H1 (cell line): Measurements from ENCODE around the gene PDZRN3. TPM values are rescaled to one million over a fixed set of nuclear protein-coding genes. Genes with fewer than 3 reads are reported as not detected.

Source experiments
- CTCF ChIA-PET: fragments of 300-600 bp; sonication (Branson Sonifier 250); formaldehyde crosslinking; loops from one replicate; lab custom pipeline; 2021; ENCODE audit not compliant: partially characterized antibody; lab: Charles Lee
- POLR2A ChIA-PET: fragments of 300-600 bp; sonication (Branson Sonifier 250); formaldehyde crosslinking; loops from one replicate; lab custom pipeline; 2021; ENCODE audit warnings: inconsistent platforms; ENCODE audit not compliant: partially characterized antibody; lab: Charles Lee
- DNase-seq, 2 experiments: peaks; one replicate each; pipeline versions ENCODE4 v3.0.0 to v3.0.0-alpha.2; 2010 to 2022; ENCODE audit warnings: low spot score in 2 of 2, low read depth in 1 of 2, mixed read lengths in 1 of 2
- FAIRE-seq: peaks from 2 replicates; lab custom pipeline; 2011; peaks lifted over from hg19 to GRCh38; lab: Jason Lieb, UNC
- H2AFZ ChIP-seq: 2 replicates; pipeline ENCODE4 v1.8.1; 2012; ENCODE audit warnings: low read length, inconsistent platforms
- H2AK5ac ChIP-seq: 2 replicates; pipeline ENCODE4 v1.6.1; 2013; ENCODE audit warnings: low read depth, low read length
- H2BK120ac ChIP-seq: replicated peaks from 2 replicates; pipeline ENCODE3; 2013; ENCODE audit warnings: low read depth, low read length, inconsistent platforms
- H2BK12ac ChIP-seq: 2 replicates; pipeline ENCODE4 v1.6.1; 2013; ENCODE audit warnings: low read depth, low read length
- H2BK15ac ChIP-seq: 2 replicates; pipeline ENCODE4 v1.6.1; 2013; ENCODE audit warnings: low read length
- H2BK20ac ChIP-seq: 2 replicates; pipeline ENCODE4 v1.6.1; 2013; ENCODE audit warnings: low read length
- H2BK5ac ChIP-seq: 2 replicates; pipeline ENCODE4 v1.6.1; 2013; ENCODE audit warnings: low read depth, low read length
- H3K14ac ChIP-seq: 2 replicates; pipeline ENCODE4 v1.6.1; 2013; ENCODE audit warnings: inconsistent platforms; ENCODE audit not compliant: insufficient read length
- H3K18ac ChIP-seq: 2 replicates; pipeline ENCODE4 v1.6.1; 2013; ENCODE audit warnings: low read length; ENCODE audit errors: extremely low read depth
- H3K23ac ChIP-seq: 2 replicates; pipeline ENCODE4 v1.6.1; 2013; ENCODE audit warnings: inconsistent platforms; ENCODE audit not compliant: insufficient read length
- H3K23me2 ChIP-seq: 2 replicates; pipeline ENCODE4 v1.6.1; 2013; ENCODE audit warnings: low read depth, low read length
- H3K27ac ChIP-seq: 2 replicates; pipeline ENCODE4 v1.6.1; 2011; ENCODE audit warnings: low read depth, low read length, inconsistent platforms
- H3K27me3 ChIP-seq, 4 experiments: replicated peaks in 1 of 4; 1 replicate in 1 of 4; 2 replicates in 3 of 4; pipeline versions ENCODE4 v1.6.1 to v1.8.1; 2011 to 2013; ENCODE audit warnings: low read length in 3 of 4, mild to moderate bottlenecking in 3 of 4, inconsistent platforms in 2 of 4, mixed read lengths in 2 of 4, moderate library complexity in 1 of 4; ENCODE audit not compliant: control insufficient read depth in 3 of 4, insufficient read depth in 3 of 4; ENCODE audit errors: extremely low read depth in 1 of 4
- H3K36me3 ChIP-seq, 4 experiments: 2 replicates each; pipeline versions ENCODE4 v1.6.1 to v1.8.1; 2011 to 2013; ENCODE audit warnings: mild to moderate bottlenecking in 4 of 4, low read length in 3 of 4, moderate library complexity in 2 of 4, control low read depth in 1 of 4, inconsistent platforms in 1 of 4; ENCODE audit not compliant: insufficient read depth in 4 of 4, control insufficient read depth in 2 of 4
- H3K4ac ChIP-seq: replicated peaks from 2 replicates; pipeline ENCODE3; 2013; ENCODE audit warnings: low read length, low read depth, mixed read lengths, inconsistent platforms; ENCODE audit not compliant: insufficient read length
- H3K4me1 ChIP-seq, 4 experiments: replicated peaks in 1 of 4; 1 replicate in 1 of 4; 2 replicates in 3 of 4; pipeline versions ENCODE4 v1.6.1 to v1.8.1; 2011 to 2013; ENCODE audit warnings: low read length in 3 of 4, inconsistent platforms in 2 of 4, mixed read lengths in 1 of 4; ENCODE audit not compliant: insufficient read depth in 4 of 4, control insufficient read depth in 3 of 4
- H3K4me2 ChIP-seq, 2 experiments: 2 replicates each; pipeline versions ENCODE4 v1.6.1 to v1.8.1; 2011 to 2013; ENCODE audit warnings: low read depth in 2 of 2, low read length in 2 of 2, control low read depth in 1 of 2, inconsistent platforms in 1 of 2, mild to moderate bottlenecking in 1 of 2; ENCODE audit not compliant: insufficient read depth in 1 of 2
- H3K4me3 ChIP-seq, 4 experiments: fragments of 200-600, 300-600 bp in 1 of 4; sonication (generic), shearing (Covaris generic), sonication (Bioruptor Twin) in 1 of 4; 2 replicates each; pipeline versions ENCODE4 v1.5.1 to v1.8.1; 2011 to 2016; ENCODE audit warnings: low read length in 4 of 4, low read depth in 3 of 4, control low read depth in 2 of 4, inconsistent platforms in 2 of 4, mild to moderate bottlenecking in 2 of 4, mixed read lengths in 1 of 4, moderate library complexity in 1 of 4; ENCODE audit not compliant: insufficient read depth in 2 of 4; ENCODE audit errors: extremely low read depth in 1 of 4
- H3K56ac ChIP-seq: replicated peaks from 2 replicates; pipeline ENCODE3; 2013; ENCODE audit warnings: low read depth, mild to moderate bottlenecking, mixed read lengths, low read length, inconsistent platforms; ENCODE audit not compliant: insufficient read length
- H3K79me1 ChIP-seq: 2 replicates; pipeline ENCODE4 v1.6.1; 2013; ENCODE audit warnings: low read depth, low read length, control low read depth
- H3K79me2 ChIP-seq, 2 experiments: 2 replicates each; pipeline versions ENCODE4 v1.6.1 to v1.8.1; 2012 to 2013; ENCODE audit warnings: low read length in 2 of 2, mild to moderate bottlenecking in 2 of 2, inconsistent platforms in 1 of 2; ENCODE audit not compliant: insufficient read depth in 2 of 2, control insufficient read depth in 1 of 2
- H3K9ac ChIP-seq, 4 experiments: replicated peaks in 1 of 4; 1 replicate in 1 of 4; 2 replicates in 3 of 4; pipeline versions ENCODE4 v1.6.1 to v1.8.1; 2011 to 2013; ENCODE audit warnings: low read depth in 3 of 4, low read length in 3 of 4, control low read depth in 2 of 4, mild to moderate bottlenecking in 2 of 4, moderate library complexity in 2 of 4, inconsistent platforms in 1 of 4; ENCODE audit errors: extremely low read depth in 1 of 4
- H3K9me3 ChIP-seq, 2 experiments: 2 replicates each; pipeline versions ENCODE4 v1.6.1 to v1.8.1; 2012 to 2013; ENCODE audit warnings: mild to moderate bottlenecking in 2 of 2, moderate library complexity in 2 of 2, control low read depth in 1 of 2, inconsistent platforms in 1 of 2, low read depth in 1 of 2, low read length in 1 of 2, mixed read lengths in 1 of 2; ENCODE audit not compliant: insufficient read depth in 2 of 2
- H4K20me1 ChIP-seq, 2 experiments: replicated peaks in 1 of 2; 2 replicates each; pipeline versions ENCODE3 to v1.8.1; 2011 to 2013; ENCODE audit warnings: inconsistent platforms in 2 of 2, low read length in 2 of 2, mild to moderate bottlenecking in 1 of 2; ENCODE audit not compliant: insufficient read depth in 2 of 2, control insufficient read depth in 1 of 2
- H4K5ac ChIP-seq: 2 replicates; pipeline ENCODE4 v1.6.1; 2013; ENCODE audit warnings: low read length, low read depth, mixed read lengths, inconsistent platforms; ENCODE audit not compliant: insufficient read length
- H4K8ac ChIP-seq: 2 replicates; pipeline ENCODE4 v1.8.0; 2013; ENCODE audit warnings: mild to moderate bottlenecking, moderate library complexity, low read length, inconsistent platforms; ENCODE audit not compliant: insufficient read depth; ENCODE audit errors: extremely low read depth
- H4K91ac ChIP-seq: replicated peaks from 2 replicates; pipeline ENCODE3; 2013; ENCODE audit warnings: low read length, mixed read lengths, inconsistent platforms; ENCODE audit not compliant: insufficient read length
- CEBPB ChIP-seq: IDR thresholded peaks from 2 replicates; pipeline ENCODE4 v1.6.1; 2012; ENCODE audit warnings: low read depth, low read length
- CTCF ChIP-seq, 3 experiments: IDR thresholded peaks; 1 replicate in 2 of 3; 2 replicates in 1 of 3; pipeline versions ENCODE4 v1.5.1 to v1.6.1; 2011; ENCODE audit warnings: low read length in 3 of 3, mild to moderate bottlenecking in 3 of 3, inconsistent platforms in 2 of 3, low read depth in 1 of 3, moderate library complexity in 1 of 3; ENCODE audit not compliant: insufficient read depth in 1 of 3; ENCODE audit errors: control extremely low read depth in 1 of 3
- EZH2 ChIP-seq: fragments of 200-600 bp; sonication (generic); IDR thresholded peaks from 2 replicates; pipeline ENCODE4 v1.7.1; 2012; ENCODE audit warnings: low read depth, mild to moderate bottlenecking, moderate library complexity, low read length, inconsistent platforms; ENCODE audit not compliant: severe bottlenecking
- GABPA ChIP-seq: IDR thresholded peaks from 2 replicates; pipeline ENCODE4 v1.6.1; 2011; ENCODE audit warnings: mild to moderate bottlenecking, low read length, moderate library complexity, borderline replicate concordance; ENCODE audit not compliant: insufficient read depth
- HDAC6 ChIP-seq: IDR thresholded peaks from one replicate; pipeline ENCODE4 v1.7.1; 2012; ENCODE audit warnings: low read depth, mild to moderate bottlenecking, inconsistent platforms, low read length, moderate library complexity
- KDM1A ChIP-seq: fragments of 200-600, 300-600 bp; sonication (generic); IDR thresholded peaks from 2 replicates; pipeline ENCODE4 v1.7.1; 2016; ENCODE audit warnings: mild to moderate bottlenecking, low read length, borderline replicate concordance
- RAD21 ChIP-seq, 2 experiments: IDR thresholded peaks in 1 of 2; conservative IDR thresholded peaks in 1 of 2; 2 replicates each; pipeline ENCODE4 v1.6.1; 2011; ENCODE audit warnings: low read depth in 2 of 2, low read length in 2 of 2, improper control_type of control experiment in 1 of 2, inconsistent platforms in 1 of 2, mild to moderate bottlenecking in 1 of 2, moderate library complexity in 1 of 2
- RNF2 ChIP-seq: fragments of 200-900, 300-1000 bp; sonication (generic); IDR thresholded peaks from 2 replicates; pipeline ENCODE4 v1.7.1; 2016; ENCODE audit warnings: borderline replicate concordance, low read depth, mild to moderate bottlenecking, antibody characterized with exemption, low read length; ENCODE audit not compliant: poor library complexity, severe bottlenecking; ENCODE audit errors: missing control alignments
- YY1 ChIP-seq: IDR thresholded peaks from 2 replicates; pipeline ENCODE4 v1.6.1; 2011; ENCODE audit warnings: low read depth, mild to moderate bottlenecking, low read length
- WGBS, 2 experiments: shearing (Covaris generic) in 1 of 2; methylation state at CpG; one replicate each; pipeline versions ENCODE4 v1.1.6 to v1.1.7; 2013 to 2015; ENCODE audit warnings: low lambda C conversion rate in 2 of 2, mixed read lengths in 2 of 2, inconsistent platforms in 1 of 2, low coverage in 1 of 2, missing lambda C conversion rate in 1 of 2; ENCODE audit not compliant: insufficient replicate concordance in 2 of 2, insufficient coverage in 1 of 2, insufficient read length in 1 of 2; ENCODE audit errors: extremely low coverage in 1 of 2, missing lambda C conversion rate in 1 of 2; 5-methylcytosine and 5-hydroxymethylcytosine counted together
- polyA plus RNA-seq, 7 experiments: library from polyadenylated mRNA; depleted of rRNA in 3 of 7; stranded (reverse) in 5 of 7; unstranded in 2 of 7; fragments of >200 nt in 5 of 7; fragments of 200-250 nt in 2 of 7; gene quantifications; 1 replicate in 5 of 7; 2 replicates in 1 of 7; 4 replicates in 1 of 7; pipeline versions ENCODE4 v1.2.1 to v1.2.3, GENCODE V29; 2011 to 2013; ENCODE audit warnings: missing spikeins in 2 of 7, mixed read lengths in 2 of 7
- total RNA-seq: library from RNA; stranded (reverse); fragmentation: NEBNext Ultra II Directional; extraction: Animal tissue kit (Norgen Biotek cat#: 25700); gene quantifications from 2 replicates; pipeline ENCODE4 v1.2.1, GENCODE V29; 2021
- TF ChIP-seq, protein P1 (sequence below): IDR thresholded peaks from 2 replicates; pipeline ENCODE4 v1.6.1; 2011; ENCODE audit warnings: low read depth, mild to moderate bottlenecking, low read length; ENCODE audit not compliant: insufficient read depth

PDZRN3 gene
- total and polyA plus RNA-seq, 2 of the 8 experiments (the other 6 are each of a cell fraction or from before 2014, with no cell fraction given), result 4.2 to 20.5 TPM

DNA sequence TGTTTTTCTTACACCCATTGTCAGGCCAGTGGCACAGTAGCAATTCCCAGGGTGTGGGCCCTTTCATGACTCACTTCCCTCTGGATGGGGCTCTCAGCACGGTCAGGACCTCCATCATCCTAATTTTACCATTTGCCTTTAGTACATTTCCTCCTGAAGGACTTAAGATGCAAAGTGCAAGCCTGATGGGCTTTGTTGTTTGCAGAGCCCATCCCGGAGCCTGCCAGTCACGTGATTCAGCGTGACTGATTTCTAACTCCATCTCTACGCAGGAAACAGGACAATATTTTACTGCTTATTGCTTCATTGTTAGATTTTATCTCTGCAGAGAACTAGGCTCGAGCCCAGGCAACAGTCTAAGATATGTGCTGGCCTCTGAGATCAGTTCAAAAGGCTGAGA, 223.7 kb downstream of the PDZRN3 start:
- Histone ChIP-seq H4K8ac (no peak overlapping the region), H3K4me1 (peaks cover 0 to 3% (median 0%) of the 10 kb centered on the region in 4 experiments; a peak in 1 of 7 replicates), H3K4ac (no peak overlapping the region), H2BK20ac (no peak overlapping the region), H2BK120ac (no peak overlapping the region), H2BK15ac (no peak overlapping the region), H3K23ac (no peak overlapping the region), H3K14ac (no peak overlapping the region), H2AFZ (no peak overlapping the region), H3K9ac (no peak overlapping the region), H3K79me1 (no peaks in the 10 kb centered on the region), H3K27ac (no peak overlapping the region), H3K23me2 (no peaks in the 10 kb centered on the region), H3K9me3 (no peaks in the 10 kb centered on the region), H4K20me1 (no peaks in the 10 kb centered on the region), H2AK5ac (no peak overlapping the region), H4K91ac (no peak overlapping the region), H3K56ac (no peak overlapping the region), H2BK5ac (no peak overlapping the region), H3K4me3 (no peak overlapping the region), H2BK12ac (no peak overlapping the region), H4K5ac (no peak overlapping the region), H3K27me3 (no peaks in the 10 kb centered on the region), H3K18ac (no peak overlapping the region), H3K79me2 (no peaks in the 10 kb centered on the region), H3K36me3 (peaks cover 0 to 3% (median 0%) of the 10 kb centered on the region in 4 experiments; a peak in 3 of 8 replicates), H3K4me2 (no peak overlapping the region)
- ChIA-PET POLR2A (no interaction called here), CTCF (interaction anchor here (1.0 to 1.2 kb wide), 2 partner anchors 12 to 29 kb away, joined by 3 read pairs; no protein-coding TSS in a partner anchor)
- DNase-seq (no peak), FAIRE-seq (no peak)
- 91% methylated on average over 6 of the region's 6 CpGs; no CpG with 5 or more reads in 1 of the 2 experiments for WGBS, 2 experiments
- no peak for TF ChIP-seq HDAC6
- TF ChIP-seq KDM1A, result no peak
- no peak for TF ChIP-seq CTCF (IDR thresholded peaks at IDR 0.05; ENCODE audit: control extremely low read depth in 1 of 3, insufficient read depth in 1 of 3, low read depth in 1 of 3, low read length in 3 of 3)
- TF ChIP-seq RNF2, result no peak
- TF ChIP-seq, protein P1, sequence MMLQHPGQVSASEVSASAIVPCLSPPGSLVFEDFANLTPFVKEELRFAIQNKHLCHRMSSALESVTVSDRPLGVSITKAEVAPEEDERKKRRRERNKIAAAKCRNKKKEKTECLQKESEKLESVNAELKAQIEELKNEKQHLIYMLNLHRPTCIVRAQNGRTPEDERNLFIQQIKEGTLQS, result no peak
- TF ChIP-seq EZH2, result no peak
- no peak for TF ChIP-seq CEBPB
- TF ChIP-seq YY1, result no peak
- TF ChIP-seq RAD21 (IDR thresholded peaks at IDR 0.05 in 1 of 2, conservative IDR thresholded peaks at IDR 0.05 in 1 of 2; ENCODE audit: low read depth in 2 of 2, low read length in 2 of 2), result no peak
- no peak for TF ChIP-seq GABPA
